IMR-90 (cell line): ENCODE results near the gene NUBP1. TPM values are rescaled to one million over a fixed set of nuclear protein-coding genes. Genes with fewer than 3 reads are reported as not detected.

ENCODE experiments used
- ATAC-seq: fragments of 200-7000 bp; cut with Tn5 transposase; 2 replicates; pipeline ENCODE4 v1.9.1; 2020; ENCODE audit warnings: low read depth, mild to moderate bottlenecking, moderate library complexity
- BruUV-seq: library from RNA; stranded (reverse); fragments of 400-500 nt; replicated peaks from 2 replicates; lab custom pipeline; 2021; lab: Mats Ljungman, UMichigan
- CTCF ChIA-PET: fragments of 300-600 bp; formaldehyde crosslinking; extraction: SDS; loops from one replicate; lab custom pipeline; 2021; ENCODE audit warnings: antibody characterized with exemption; lab: Yijun Ruan, JAX
- POLR2A ChIA-PET: fragments of 300-600 bp; sonication (Branson Sonifier 250); formaldehyde crosslinking; loops from one replicate; lab custom pipeline; 2022; ENCODE audit warnings: antibody characterized with exemption; ENCODE audit not compliant: unreplicated experiment; lab: Charles Lee
- DNase-seq: peaks from one replicate; pipeline ENCODE4 v3.0.0; 2013
- H2AFZ ChIP-seq: replicated peaks from 2 replicates; pipeline ENCODE3; 2013; ENCODE audit warnings: low read length, mild to moderate bottlenecking; ENCODE audit not compliant: poor library complexity
- H2AK5ac ChIP-seq: 2 replicates; pipeline ENCODE4 v1.6.1; 2013; ENCODE audit warnings: low read depth, low read length, inconsistent platforms
- H2AK9ac ChIP-seq: replicated peaks from 2 replicates; pipeline ENCODE3; 2013; ENCODE audit warnings: mild to moderate bottlenecking, low read depth, low read length, moderate library complexity; ENCODE audit not compliant: poor library complexity
- H2BK120ac ChIP-seq: 2 replicates; pipeline ENCODE4 v1.6.1; 2013; ENCODE audit warnings: low read depth, low read length, inconsistent platforms
- H2BK15ac ChIP-seq: 3 replicates; pipeline ENCODE4 v1.6.1; 2013; ENCODE audit warnings: low read depth, low read length, inconsistent platforms
- H2BK20ac ChIP-seq: 2 replicates; pipeline ENCODE4 v1.6.1; 2013; ENCODE audit warnings: low read depth, mild to moderate bottlenecking, inconsistent platforms, low read length, moderate library complexity
- H2BK5ac ChIP-seq: 2 replicates; pipeline ENCODE4 v1.6.1; 2013; ENCODE audit warnings: mild to moderate bottlenecking, low read depth, low read length, inconsistent platforms; ENCODE audit not compliant: poor library complexity, severe bottlenecking
- H3K14ac ChIP-seq: replicated peaks from 2 replicates; pipeline ENCODE4 v1.6.1; 2013; ENCODE audit warnings: low read depth, low read length, inconsistent platforms
- H3K18ac ChIP-seq: 2 replicates; pipeline ENCODE4 v1.6.1; 2013; ENCODE audit warnings: low read depth, low read length, control low read depth
- H3K23ac ChIP-seq: 2 replicates; pipeline ENCODE4 v1.6.1; 2013; ENCODE audit warnings: low read depth, low read length, inconsistent platforms
- H3K27ac ChIP-seq: 2 replicates; pipeline ENCODE4 v1.5.1; 2013; ENCODE audit warnings: mild to moderate bottlenecking, control low read depth, low read length; ENCODE audit not compliant: insufficient read depth
- H3K27me3 ChIP-seq: 2 replicates; pipeline ENCODE4 v1.6.1; 2013; ENCODE audit warnings: low read length; ENCODE audit not compliant: control insufficient read depth, insufficient read depth
- H3K36me3 ChIP-seq: 2 replicates; pipeline ENCODE4 v1.6.1; 2013; ENCODE audit warnings: low read length, mixed read lengths; ENCODE audit not compliant: control insufficient read depth, insufficient read depth
- H3K4ac ChIP-seq: 2 replicates; pipeline ENCODE4 v1.6.1; 2013; ENCODE audit warnings: low read depth, low read length, inconsistent platforms
- H3K4me1 ChIP-seq: 2 replicates; pipeline ENCODE4 v1.6.1; 2013; ENCODE audit warnings: low read length, mixed read lengths; ENCODE audit not compliant: control insufficient read depth, insufficient read depth
- H3K4me2 ChIP-seq: 2 replicates; pipeline ENCODE4 v1.6.1; 2013; ENCODE audit warnings: low read depth, mild to moderate bottlenecking, control low read depth, low read length, moderate library complexity
- H3K4me3 ChIP-seq: 2 replicates; pipeline ENCODE4 v1.5.1; 2013; ENCODE audit warnings: low read depth, mild to moderate bottlenecking, control low read depth, low read length, moderate library complexity; ENCODE audit not compliant: insufficient read depth
- H3K56ac ChIP-seq: 2 replicates; pipeline ENCODE4 v1.6.1; 2013; ENCODE audit warnings: low read length, inconsistent platforms; ENCODE audit not compliant: insufficient read depth; ENCODE audit errors: extremely low read depth
- H3K79me1 ChIP-seq, 2 experiments: 2 replicates each; pipeline ENCODE4 v1.6.1; 2013; ENCODE audit warnings: low read length in 2 of 2, inconsistent platforms in 1 of 2, low read depth in 1 of 2
- H3K9ac ChIP-seq: 2 replicates; pipeline ENCODE4 v1.6.1; 2013; ENCODE audit warnings: low read depth, low read length, control low read depth
- H3K9me1 ChIP-seq: 2 replicates; pipeline ENCODE4 v1.6.1; 2013; ENCODE audit warnings: low read length, inconsistent platforms; ENCODE audit not compliant: insufficient read depth
- H3K9me3 ChIP-seq: 2 replicates; pipeline ENCODE4 v1.6.1; 2013; ENCODE audit warnings: low read length; ENCODE audit not compliant: control insufficient read depth, insufficient read depth
- H4K20me1 ChIP-seq: 2 replicates; pipeline ENCODE4 v1.6.1; 2013; ENCODE audit warnings: low read length, inconsistent platforms; ENCODE audit not compliant: insufficient read depth
- H4K5ac ChIP-seq: 2 replicates; pipeline ENCODE4 v1.6.1; 2013; ENCODE audit warnings: mild to moderate bottlenecking, low read depth, low read length, control low read depth
- H4K8ac ChIP-seq, 2 experiments: 2 replicates each; pipeline ENCODE4 v1.6.1; 2013; ENCODE audit warnings: low read depth in 2 of 2, low read length in 2 of 2, control low read depth in 1 of 2, inconsistent platforms in 1 of 2
- H4K91ac ChIP-seq: 2 replicates; pipeline ENCODE4 v1.6.1; 2013; ENCODE audit warnings: low read depth, low read length, inconsistent platforms; ENCODE audit not compliant: insufficient read depth
- BHLHE40 ChIP-seq: fragments of 150-350 bp; IDR thresholded peaks from 2 replicates; pipeline ENCODE4 v1.6.1; 2016; ENCODE audit warnings: mild to moderate bottlenecking, low read depth, low read length
- CEBPB ChIP-seq: IDR thresholded peaks from 2 replicates; pipeline ENCODE4 v1.6.1; 2012; ENCODE audit warnings: low read depth, low read length, improper control_type of control experiment
- CHD1 ChIP-seq: IDR thresholded peaks from 2 replicates; pipeline ENCODE4 v1.6.1; 2012; ENCODE audit warnings: low read depth, low read length, improper control_type of control experiment
- FOS ChIP-seq: fragments of 150-350 bp; IDR thresholded peaks from 2 replicates; pipeline ENCODE4 v1.6.1; 2016; ENCODE audit warnings: low read depth, low read length
- MAFK ChIP-seq: IDR thresholded peaks from 2 replicates; pipeline ENCODE4 v1.6.1; 2012; ENCODE audit warnings: low read depth, low read length, improper control_type of control experiment
- MAZ ChIP-seq: IDR thresholded peaks from 2 replicates; pipeline ENCODE4 v1.6.1; 2012; ENCODE audit warnings: low read depth, mild to moderate bottlenecking, low read length, improper control_type of control experiment, moderate library complexity, borderline replicate concordance
- MXI1 ChIP-seq: IDR thresholded peaks from 2 replicates; pipeline ENCODE4 v1.6.1; 2012; ENCODE audit warnings: low read depth, mild to moderate bottlenecking, low read length, moderate library complexity, borderline replicate concordance
- NFE2L2 ChIP-seq: fragments of 150-350 bp; IDR thresholded peaks from 2 replicates; pipeline ENCODE4 v1.6.1; 2016; ENCODE audit warnings: low read depth, mild to moderate bottlenecking, low read length
- POLR2A ChIP-seq: IDR thresholded peaks from 2 replicates; pipeline ENCODE4 v1.6.1; 2012; ENCODE audit warnings: mild to moderate bottlenecking, low read depth, low read length
- RAD21 ChIP-seq: IDR thresholded peaks from 2 replicates; pipeline ENCODE4 v1.6.1; 2012; ENCODE audit warnings: low read length, improper control_type of control experiment
- RCOR1 ChIP-seq: IDR thresholded peaks from 2 replicates; pipeline ENCODE4 v1.6.1; 2012; ENCODE audit warnings: mild to moderate bottlenecking, low read length, improper control_type of control experiment; ENCODE audit not compliant: insufficient replicate concordance
- RFX5 ChIP-seq: IDR thresholded peaks from 2 replicates; pipeline ENCODE4 v1.8.0; 2012; ENCODE audit warnings: low read depth, mild to moderate bottlenecking, low read length, moderate library complexity
- SMC3 ChIP-seq: fragments of 150-350 bp; IDR thresholded peaks from 2 replicates; pipeline ENCODE4 v1.6.1; 2016; ENCODE audit warnings: low read depth, mild to moderate bottlenecking, antibody characterized with exemption, low read length, moderate library complexity
- WGBS, 2 experiments: methylation state at CpG; one replicate each; pipeline versions ENCODE4 v1.1.5 to v1.1.7; 2013; ENCODE audit warnings: missing lambda C conversion rate in 2 of 2; ENCODE audit not compliant: insufficient read length in 1 of 2; ENCODE audit errors: extremely low coverage in 2 of 2; 5-methylcytosine and 5-hydroxymethylcytosine counted together
- dilution Hi-C: fragments of 300-500 bp; cut with HindIII; formaldehyde crosslinking; loops from one replicate; pipeline ENCODE4 v1.14.3; 2018; ENCODE audit warnings: low sequenced_read_pairs; ENCODE audit not compliant: unreplicated experiment
- in situ Hi-C: fragments of 300-500 bp; cut with MboI; formaldehyde crosslinking; loops from 3 replicates; pipeline ENCODE4 v1.14.3; 2019; ENCODE audit warnings: low sequenced_read_pairs, inconsistent platforms, mixed read lengths
- intact Hi-C: fragments of 100-400 bp; cut with micrococcal nuclease; formaldehyde crosslinking; loops from 2 replicates; pipeline ENCODE4 v1.10.0; 2022
- polyA plus RNA-seq, 3 experiments: library from polyadenylated mRNA; depleted of rRNA; stranded (reverse); fragments of >200 nt; gene quantifications; 2 replicates each; pipeline ENCODE4 v1.2.3, GENCODE V29; 2012; ENCODE audit warnings: low replicate concordance in 1 of 3
- total RNA-seq: library from RNA; depleted of rRNA; stranded (reverse); fragments of >200 nt; gene quantifications from 2 replicates; pipeline ENCODE4 v1.2.3, GENCODE V29; 2012
- TF ChIP-seq, protein P1 (sequence below): conservative IDR thresholded peaks from 2 replicates; pipeline ENCODE4 v1.5.1; 2012; ENCODE audit warnings: mild to moderate bottlenecking, low read depth, low read length, improper control_type of control experiment
- TF ChIP-seq, protein P2 (sequence below): fragments of 150-350 bp; IDR thresholded peaks from 2 replicates; pipeline ENCODE4 v1.6.1; 2017; ENCODE audit warnings: mild to moderate bottlenecking, antibody characterized with exemption, low read length, low read depth
- TF ChIP-seq, protein P3 (sequence below): fragments of 150-350 bp; IDR thresholded peaks from 2 replicates; pipeline ENCODE4 v1.6.1; 2016; ENCODE audit warnings: low read depth, mild to moderate bottlenecking, low read length, moderate library complexity, borderline replicate concordance

Gene NUBP1
- total and polyA plus RNA-seq, 2 of the 4 experiments (the other 2 are of a cell fraction), result 28.0 to 31.5 TPM

DNA sequence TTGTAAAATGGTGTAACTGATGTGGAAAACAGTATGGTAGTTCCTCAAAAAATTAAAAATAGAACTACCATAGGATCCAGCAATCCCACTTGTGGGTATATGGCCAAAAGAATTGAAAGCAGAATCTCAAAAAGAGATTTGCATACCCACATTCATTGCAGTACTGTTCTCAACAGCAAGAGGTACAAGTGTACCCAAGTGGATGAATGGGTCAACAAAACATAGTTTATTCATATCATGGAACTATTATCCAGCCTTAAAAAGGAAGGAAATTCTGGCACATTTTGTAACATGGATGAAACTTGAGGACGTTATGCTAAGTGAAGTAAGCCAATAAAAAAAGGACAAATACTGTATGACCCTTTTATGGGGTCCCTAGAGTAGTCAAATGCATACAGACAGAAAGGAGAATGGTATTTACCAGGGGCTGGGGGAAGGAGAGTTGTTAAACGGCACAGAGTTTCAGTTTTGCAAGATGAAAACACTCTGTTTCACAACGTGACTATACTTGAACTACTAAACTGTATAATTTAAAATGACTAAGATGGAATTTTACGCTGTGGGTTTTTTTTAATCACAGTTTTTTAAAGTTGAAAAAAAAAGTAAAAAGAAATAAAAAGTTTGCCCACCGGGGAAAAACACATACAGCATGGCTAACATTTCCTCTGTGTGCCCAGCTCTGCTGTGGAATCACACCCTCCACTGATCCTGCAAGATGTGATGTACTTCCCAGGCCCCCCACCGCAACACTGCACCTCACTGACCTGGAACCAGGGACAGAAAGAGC, 68.9 kb downstream of the NUBP1 start:
- dilution Hi-C loops, result no loop called here
- Histone ChIP-seq H3K14ac (no peak overlapping the region), H3K9me1 (no peaks in the 10 kb centered on the region), H2BK20ac (no peak overlapping the region), H3K23ac (no peak overlapping the region), H3K9ac (no peak overlapping the region), H3K4ac (no peak overlapping the region), H3K36me3 (no peaks in the 10 kb centered on the region), H2BK15ac (no peak overlapping the region), H4K91ac (no peak overlapping the region), H2BK5ac (no peak overlapping the region), H3K4me2 (no peak overlapping the region), H3K56ac (no peak overlapping the region), H2AK5ac (no peak overlapping the region), H2AK9ac (no peak overlapping the region), H4K20me1 (no peaks in the 10 kb centered on the region), H4K5ac (no peak overlapping the region), H3K4me3 (no peak overlapping the region), H2AFZ (no peak overlapping the region), H3K9me3 (no peaks in the 10 kb centered on the region), H2BK120ac (no peak overlapping the region), H3K18ac (no peak overlapping the region), H3K4me1 (no peaks in the 10 kb centered on the region), H3K79me1 (no peaks in the 10 kb centered on the region), H3K27me3 (peaks cover 12% of the 10 kb centered on the region), H4K8ac (no peak overlapping the region), H3K27ac (no peak overlapping the region)
- no TSS peak for BruUV-seq
- in situ Hi-C loops, result no loop called here
- intact Hi-C loops, result no loop called here
- DNase-seq (no peak), ATAC-seq (no peak)
- TF ChIP-seq, protein P1, sequence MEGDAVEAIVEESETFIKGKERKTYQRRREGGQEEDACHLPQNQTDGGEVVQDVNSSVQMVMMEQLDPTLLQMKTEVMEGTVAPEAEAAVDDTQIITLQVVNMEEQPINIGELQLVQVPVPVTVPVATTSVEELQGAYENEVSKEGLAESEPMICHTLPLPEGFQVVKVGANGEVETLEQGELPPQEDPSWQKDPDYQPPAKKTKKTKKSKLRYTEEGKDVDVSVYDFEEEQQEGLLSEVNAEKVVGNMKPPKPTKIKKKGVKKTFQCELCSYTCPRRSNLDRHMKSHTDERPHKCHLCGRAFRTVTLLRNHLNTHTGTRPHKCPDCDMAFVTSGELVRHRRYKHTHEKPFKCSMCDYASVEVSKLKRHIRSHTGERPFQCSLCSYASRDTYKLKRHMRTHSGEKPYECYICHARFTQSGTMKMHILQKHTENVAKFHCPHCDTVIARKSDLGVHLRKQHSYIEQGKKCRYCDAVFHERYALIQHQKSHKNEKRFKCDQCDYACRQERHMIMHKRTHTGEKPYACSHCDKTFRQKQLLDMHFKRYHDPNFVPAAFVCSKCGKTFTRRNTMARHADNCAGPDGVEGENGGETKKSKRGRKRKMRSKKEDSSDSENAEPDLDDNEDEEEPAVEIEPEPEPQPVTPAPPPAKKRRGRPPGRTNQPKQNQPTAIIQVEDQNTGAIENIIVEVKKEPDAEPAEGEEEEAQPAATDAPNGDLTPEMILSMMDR, result no peak
- TF ChIP-seq FOS, result no peak
- TF ChIP-seq SMC3, result no peak
- no peak for TF ChIP-seq CHD1
- TF ChIP-seq MAZ, result no peak
- no peak for TF ChIP-seq MXI1
- TF ChIP-seq POLR2A, result no peak
- TF ChIP-seq NFE2L2, result no peak
- no peak for TF ChIP-seq RAD21
- no peak for TF ChIP-seq CEBPB
- no peak for TF ChIP-seq RCOR1
- no peak for TF ChIP-seq BHLHE40
- no peak for TF ChIP-seq MAFK
- TF ChIP-seq, protein P2, sequence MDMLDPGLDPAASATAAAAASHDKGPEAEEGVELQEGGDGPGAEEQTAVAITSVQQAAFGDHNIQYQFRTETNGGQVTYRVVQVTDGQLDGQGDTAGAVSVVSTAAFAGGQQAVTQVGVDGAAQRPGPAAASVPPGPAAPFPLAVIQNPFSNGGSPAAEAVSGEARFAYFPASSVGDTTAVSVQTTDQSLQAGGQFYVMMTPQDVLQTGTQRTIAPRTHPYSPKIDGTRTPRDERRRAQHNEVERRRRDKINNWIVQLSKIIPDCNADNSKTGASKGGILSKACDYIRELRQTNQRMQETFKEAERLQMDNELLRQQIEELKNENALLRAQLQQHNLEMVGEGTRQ, result no peak
- TF ChIP-seq, protein P3, sequence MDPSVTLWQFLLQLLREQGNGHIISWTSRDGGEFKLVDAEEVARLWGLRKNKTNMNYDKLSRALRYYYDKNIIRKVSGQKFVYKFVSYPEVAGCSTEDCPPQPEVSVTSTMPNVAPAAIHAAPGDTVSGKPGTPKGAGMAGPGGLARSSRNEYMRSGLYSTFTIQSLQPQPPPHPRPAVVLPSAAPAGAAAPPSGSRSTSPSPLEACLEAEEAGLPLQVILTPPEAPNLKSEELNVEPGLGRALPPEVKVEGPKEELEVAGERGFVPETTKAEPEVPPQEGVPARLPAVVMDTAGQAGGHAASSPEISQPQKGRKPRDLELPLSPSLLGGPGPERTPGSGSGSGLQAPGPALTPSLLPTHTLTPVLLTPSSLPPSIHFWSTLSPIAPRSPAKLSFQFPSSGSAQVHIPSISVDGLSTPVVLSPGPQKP, result no peak
- no peak for TF ChIP-seq RFX5
- 17% methylated on average over 1 of the region's 6 CpGs; no CpG with 5 or more reads in 1 of the 2 experiments for WGBS, 2 experiments
- POLR2A ChIA-PET, result no interaction called here
- CTCF ChIA-PET, result no interaction called here
